ENCODE measurements around the gene THSD7A. TPM values are rescaled to one million over a fixed set of nuclear protein-coding genes. Genes with fewer than 3 reads are reported as not detected.

THSD7A gene
- total RNA-seq, 1 experiment from 2014 or later: 5.9 TPM

DNA sequence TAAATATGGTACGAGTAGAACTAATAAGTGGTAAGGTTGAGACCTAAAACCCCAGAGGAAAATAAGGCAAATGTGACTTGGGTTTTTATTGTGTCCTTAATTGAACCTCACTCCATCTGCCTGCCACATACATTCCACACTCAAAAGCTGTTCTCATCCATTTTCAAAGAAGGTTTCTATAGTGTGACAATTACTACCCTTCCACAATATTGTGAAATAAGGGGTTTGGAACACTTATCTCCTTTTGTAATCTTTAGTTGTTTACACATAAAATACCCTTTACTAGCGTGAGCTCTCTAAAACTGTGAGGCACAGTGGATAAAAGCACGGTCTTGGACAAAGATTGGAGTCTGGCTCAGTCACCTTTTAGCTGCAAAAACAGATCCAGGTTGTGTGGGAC, 166.6 kb downstream of the THSD7A start:
- no peak overlapping the region for H3K4me3 Mint-ChIP-seq (ENCODE audit: low read depth, unreplicated experiment)
- H3K27me3 Mint-ChIP-seq (ENCODE audit: unreplicated experiment): no peaks in the 10 kb centered on the region
- intact Hi-C loops (cut with micrococcal nuclease; ENCODE audit: unreplicated experiment): no loop called here
- TF ChIP-seq, protein P1, sequence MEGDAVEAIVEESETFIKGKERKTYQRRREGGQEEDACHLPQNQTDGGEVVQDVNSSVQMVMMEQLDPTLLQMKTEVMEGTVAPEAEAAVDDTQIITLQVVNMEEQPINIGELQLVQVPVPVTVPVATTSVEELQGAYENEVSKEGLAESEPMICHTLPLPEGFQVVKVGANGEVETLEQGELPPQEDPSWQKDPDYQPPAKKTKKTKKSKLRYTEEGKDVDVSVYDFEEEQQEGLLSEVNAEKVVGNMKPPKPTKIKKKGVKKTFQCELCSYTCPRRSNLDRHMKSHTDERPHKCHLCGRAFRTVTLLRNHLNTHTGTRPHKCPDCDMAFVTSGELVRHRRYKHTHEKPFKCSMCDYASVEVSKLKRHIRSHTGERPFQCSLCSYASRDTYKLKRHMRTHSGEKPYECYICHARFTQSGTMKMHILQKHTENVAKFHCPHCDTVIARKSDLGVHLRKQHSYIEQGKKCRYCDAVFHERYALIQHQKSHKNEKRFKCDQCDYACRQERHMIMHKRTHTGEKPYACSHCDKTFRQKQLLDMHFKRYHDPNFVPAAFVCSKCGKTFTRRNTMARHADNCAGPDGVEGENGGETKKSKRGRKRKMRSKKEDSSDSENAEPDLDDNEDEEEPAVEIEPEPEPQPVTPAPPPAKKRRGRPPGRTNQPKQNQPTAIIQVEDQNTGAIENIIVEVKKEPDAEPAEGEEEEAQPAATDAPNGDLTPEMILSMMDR (IDR thresholded peaks at IDR 0.05; ENCODE audit: unreplicated experiment): no peak
- H3K4me1 Mint-ChIP-seq (ENCODE audit: low read depth, unreplicated experiment): no peaks in the 10 kb centered on the region
- DNase-seq: no peak
- no peak overlapping the region for H3K27ac Mint-ChIP-seq (ENCODE audit: unreplicated experiment)
- no peaks in the 10 kb centered on the region for H3K36me3 Mint-ChIP-seq (ENCODE audit: insufficient read depth, unreplicated experiment)
- CTCF ChIA-PET: no interaction called here
- no peaks in the 10 kb centered on the region for H3K9me3 Mint-ChIP-seq (ENCODE audit: low read depth, unreplicated experiment)
- BruUV-seq (replicated peaks): no TSS peak

DNA sequence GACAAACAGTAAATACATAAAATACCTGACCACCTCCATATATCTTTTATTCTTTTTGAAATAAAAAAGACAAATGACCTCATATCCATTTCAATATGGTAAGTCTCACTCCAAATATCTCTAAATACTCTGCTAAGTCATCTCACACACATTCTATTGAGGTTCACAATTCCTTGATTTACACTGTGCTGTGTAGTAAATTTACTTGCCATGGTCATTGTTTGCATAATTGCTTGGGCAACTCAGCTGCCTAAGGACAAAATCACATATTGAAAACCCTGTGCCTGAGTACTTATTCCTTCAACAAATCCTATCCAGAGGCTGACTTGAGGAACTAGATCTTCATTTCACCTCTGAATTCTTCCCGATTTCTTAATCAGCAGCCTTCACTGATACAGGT, 176.4 kb downstream of the THSD7A start:
- CTCF ChIA-PET: no interaction called here
- intact Hi-C loops (cut with micrococcal nuclease; ENCODE audit: unreplicated experiment): no loop called here
- Mint-ChIP-seq H3K27ac (ENCODE audit: unreplicated experiment) (no peak overlapping the region), H3K9me3 (ENCODE audit: low read depth, unreplicated experiment) (no peaks in the 10 kb centered on the region), H3K4me3 (ENCODE audit: low read depth, unreplicated experiment) (no peak overlapping the region), H3K27me3 (ENCODE audit: unreplicated experiment) (no peaks in the 10 kb centered on the region), H3K4me1 (ENCODE audit: low read depth, unreplicated experiment) (no peaks in the 10 kb centered on the region), H3K36me3 (ENCODE audit: insufficient read depth, unreplicated experiment) (no peaks in the 10 kb centered on the region)
- TF ChIP-seq, protein P1 (IDR thresholded peaks at IDR 0.05; ENCODE audit: unreplicated experiment): no peak
- no peak for DNase-seq
- no TSS peak for BruUV-seq (replicated peaks)

DNA sequence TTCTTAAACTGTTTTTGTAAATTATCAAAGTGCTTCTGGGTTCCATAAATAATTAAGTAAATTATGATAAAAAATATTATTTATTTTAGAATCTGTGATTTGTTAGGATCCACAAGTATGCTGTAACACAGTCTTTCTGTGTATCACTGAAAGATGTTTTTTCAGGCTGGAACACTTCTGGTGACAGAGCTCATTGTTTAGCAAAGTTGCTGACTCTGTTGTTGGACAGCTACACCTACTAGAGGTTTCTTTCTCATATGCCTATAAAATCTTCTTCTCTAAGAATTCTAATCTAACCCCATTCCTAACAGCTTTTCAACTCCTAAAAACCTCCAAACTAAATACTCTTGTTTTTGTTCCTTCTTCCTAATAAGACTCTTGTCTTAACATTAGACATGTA, 176.8 kb downstream of the THSD7A start:
- intact Hi-C loops (cut with micrococcal nuclease; ENCODE audit: unreplicated experiment): no loop called here
- TF ChIP-seq, protein P1 (IDR thresholded peaks at IDR 0.05; ENCODE audit: unreplicated experiment): no peak

DNA sequence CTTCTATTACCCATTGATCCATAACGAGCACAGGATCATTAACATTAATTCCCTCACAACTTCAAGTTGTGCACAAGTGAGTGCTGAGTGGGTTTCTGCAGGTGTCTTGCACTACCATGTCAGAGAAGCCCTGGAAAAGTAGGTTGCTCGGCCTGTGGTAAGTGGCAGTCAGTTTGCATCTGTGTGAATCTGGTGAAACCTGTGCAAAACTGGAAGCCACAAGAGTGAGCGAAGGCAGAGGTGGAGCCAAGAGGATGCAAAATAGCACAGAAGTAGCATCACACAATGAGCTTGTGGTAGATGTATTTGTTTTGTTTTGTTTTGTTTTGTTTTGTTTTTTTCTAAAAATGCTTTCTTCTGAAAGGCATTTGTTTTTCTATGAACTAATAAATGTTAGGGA, 181.5 kb downstream of the THSD7A start:
- intact Hi-C loops (cut with micrococcal nuclease; ENCODE audit: unreplicated experiment): no loop called here
- no peak for DNase-seq
- no peaks in the 10 kb centered on the region for H3K27me3 Mint-ChIP-seq (ENCODE audit: unreplicated experiment)
- TF ChIP-seq, protein P1 (IDR thresholded peaks at IDR 0.05; ENCODE audit: unreplicated experiment): no peak
- H3K9me3 Mint-ChIP-seq (ENCODE audit: low read depth, unreplicated experiment): no peaks in the 10 kb centered on the region
- H3K4me3 Mint-ChIP-seq (ENCODE audit: low read depth, unreplicated experiment): no peak overlapping the region
- no peaks in the 10 kb centered on the region for H3K4me1 Mint-ChIP-seq (ENCODE audit: low read depth, unreplicated experiment)
- no peaks in the 10 kb centered on the region for H3K36me3 Mint-ChIP-seq (ENCODE audit: insufficient read depth, unreplicated experiment)
- no peak overlapping the region for H3K27ac Mint-ChIP-seq (ENCODE audit: unreplicated experiment)
- CTCF ChIA-PET: no interaction called here
- BruUV-seq (replicated peaks): no TSS peak

More for the DNA sequence above, 176.8 kb downstream of the THSD7A start:
- no TSS peak for BruUV-seq (replicated peaks)
- H3K36me3 Mint-ChIP-seq (ENCODE audit: insufficient read depth, unreplicated experiment): no peaks in the 10 kb centered on the region
- H3K27ac Mint-ChIP-seq (ENCODE audit: unreplicated experiment): no peak overlapping the region
- H3K27me3 Mint-ChIP-seq (ENCODE audit: unreplicated experiment): no peaks in the 10 kb centered on the region
- no peak for DNase-seq
- no peaks in the 10 kb centered on the region for H3K4me1 Mint-ChIP-seq (ENCODE audit: low read depth, unreplicated experiment)
- no peak overlapping the region for H3K4me3 Mint-ChIP-seq (ENCODE audit: low read depth, unreplicated experiment)
- no peaks in the 10 kb centered on the region for H3K9me3 Mint-ChIP-seq (ENCODE audit: low read depth, unreplicated experiment)
- CTCF ChIA-PET: no interaction called here

DNA sequence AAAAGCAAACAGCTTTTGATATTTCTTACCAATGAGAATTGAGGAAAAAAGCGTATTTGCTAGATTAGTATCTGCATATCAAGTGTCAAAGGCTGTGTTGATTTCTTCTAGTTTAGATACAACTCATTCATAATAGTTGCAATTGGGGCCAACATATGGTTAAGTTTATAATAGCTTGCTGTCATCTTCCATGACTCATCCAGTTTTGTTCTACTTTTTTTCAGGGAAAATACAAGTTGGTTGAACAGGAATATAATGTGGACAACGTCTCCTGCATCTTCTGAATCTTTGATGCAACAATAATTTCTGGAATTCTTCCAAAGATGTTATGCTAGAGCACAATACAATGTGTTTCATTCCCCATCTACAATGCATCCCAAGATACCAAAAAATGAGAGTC, 182.0 kb downstream of the THSD7A start:
- Mint-ChIP-seq H3K9me3 (ENCODE audit: low read depth, unreplicated experiment) (no peaks in the 10 kb centered on the region), H3K36me3 (ENCODE audit: insufficient read depth, unreplicated experiment) (no peaks in the 10 kb centered on the region), H3K27me3 (ENCODE audit: unreplicated experiment) (no peaks in the 10 kb centered on the region), H3K27ac (ENCODE audit: unreplicated experiment) (no peak overlapping the region), H3K4me1 (ENCODE audit: low read depth, unreplicated experiment) (no peaks in the 10 kb centered on the region), H3K4me3 (ENCODE audit: low read depth, unreplicated experiment) (no peak overlapping the region)
- TF ChIP-seq, protein P1 (IDR thresholded peaks at IDR 0.05; ENCODE audit: unreplicated experiment): no peak
- no TSS peak for BruUV-seq (replicated peaks)
- CTCF ChIA-PET: no interaction called here
- DNase-seq: no peak
- intact Hi-C loops (cut with micrococcal nuclease; ENCODE audit: unreplicated experiment): no loop called here

Data from Calu3 (cell line).